Stimulated activated CD8-positive, alpha-beta memory T cell treated with anti-CD3 and anti-CD28 coated beads, Interleukin-12 subunit alpha, Interleukin-12 subunit beta, amount 100 ng/mL, for 1 hour (primary cell): ENCODE results near the gene VRK1.

Experiments used
- DNase-seq: peaks from one replicate; pipeline ENCODE4 v3.0.0-alpha.2; 2020; ENCODE audit warnings: low read depth

The VRK1 gene

GRCh38 chr14:96922986-96923385, 125.8 kb downstream of the VRK1 start:
- DNase-seq, result no peak

GRCh38 chr14:96925422-96925821, 128.2 kb downstream of the VRK1 start:
- no peak for DNase-seq

GRCh38 chr14:96926001-96926400, 128.8 kb downstream of the VRK1 start:
- DNase-seq, result no peak

GRCh38 chr14:96928779-96929380, 131.7 kb downstream of the VRK1 start:
- no peak for DNase-seq

GRCh38 chr14:96929950-96930349, 132.8 kb downstream of the VRK1 start:
- no peak for DNase-seq

- DNase-seq, result no peak
Observed at GRCh38 chr14:96930526-96930925, 133.3 kb downstream of the VRK1 start.
